ENCODE data around the gene ETS2.

ETS2 gene

GRCh38 chr21:38830671-38831525, 25.2 kb downstream of the ETS2 start:
- Mint-ChIP-seq H3K27me3 (peaks cover 12% of the 10 kb centered on the region), H3K9me3 (no peaks in the 10 kb centered on the region), H3K36me3 (no peaks in the 10 kb centered on the region), H3K4me3 (no peak overlapping the region), H3K27ac (peak overlapping the region; percentile 5), H3K4me1 (peaks cover 17% of the 10 kb centered on the region)
- peak; percentile 93 for ATAC-seq

- Mint-ChIP-seq H3K36me3 (no peaks in the 10 kb centered on the region), H3K4me3 (peak overlapping the region; percentile 5), H3K27me3 (peaks cover 13% of the 10 kb centered on the region), H3K27ac (peak overlapping the region; percentile 5), H3K9me3 (no peaks in the 10 kb centered on the region), H3K4me1 (peaks cover 17% of the 10 kb centered on the region)
- ATAC-seq, result peak; percentile 92
These were observed 26.1 kb downstream of the ETS2 start for GRCh38 chr21:38831526-38832467.

- peaks cover 13% of the 10 kb centered on the region for H3K27me3 Mint-ChIP-seq
- H3K4me1 Mint-ChIP-seq, result peaks cover 17% of the 10 kb centered on the region
- no peaks in the 10 kb centered on the region for H3K36me3 Mint-ChIP-seq
- ATAC-seq, result no peak
- H3K27ac Mint-ChIP-seq, result no peak overlapping the region
- no peak overlapping the region for H3K4me3 Mint-ChIP-seq
- no peaks in the 10 kb centered on the region for H3K9me3 Mint-ChIP-seq
These were observed 26.9 kb downstream of the ETS2 start for GRCh38 chr21:38832664-38833063.

GRCh38 chr21:38833117-38833516, 27.4 kb downstream of the ETS2 start:
- H3K4me1 Mint-ChIP-seq, result peaks cover 17% of the 10 kb centered on the region
- H3K9me3 Mint-ChIP-seq, result no peaks in the 10 kb centered on the region
- no peak overlapping the region for H3K27ac Mint-ChIP-seq
- no peak overlapping the region for H3K4me3 Mint-ChIP-seq
- no peak for ATAC-seq
- no peaks in the 10 kb centered on the region for H3K36me3 Mint-ChIP-seq
- peaks cover 17% of the 10 kb centered on the region for H3K27me3 Mint-ChIP-seq

- Mint-ChIP-seq H3K36me3 (no peaks in the 10 kb centered on the region), H3K9me3 (no peaks in the 10 kb centered on the region), H3K4me3 (no peak overlapping the region), H3K27me3 (peaks cover 29% of the 10 kb centered on the region), H3K27ac (no peak overlapping the region), H3K4me1 (peaks cover 17% of the 10 kb centered on the region)
- no peak for ATAC-seq
These were observed 29.0 kb downstream of the ETS2 start for GRCh38 chr21:38834725-38835124.

- Mint-ChIP-seq H3K27ac (no peak overlapping the region), H3K4me3 (no peak overlapping the region), H3K36me3 (no peaks in the 10 kb centered on the region), H3K27me3 (peaks cover 46% of the 10 kb centered on the region), H3K9me3 (no peaks in the 10 kb centered on the region), H3K4me1 (no peaks in the 10 kb centered on the region)
- ATAC-seq, result no peak
These were observed 32.2 kb downstream of the ETS2 start for GRCh38 chr21:38837806-38838461.

- Mint-ChIP-seq H3K36me3 (no peaks in the 10 kb centered on the region), H3K27me3 (peaks cover 46% of the 10 kb centered on the region), H3K4me1 (no peaks in the 10 kb centered on the region), H3K4me3 (no peak overlapping the region), H3K27ac (no peak overlapping the region), H3K9me3 (no peaks in the 10 kb centered on the region)
- ATAC-seq, result no peak
These were observed 33.0 kb downstream of the ETS2 start for GRCh38 chr21:38838598-38839327.

GRCh38 chr21:38839328-38840286, 33.9 kb downstream of the ETS2 start:
- H3K9me3 Mint-ChIP-seq, result no peaks in the 10 kb centered on the region
- no peaks in the 10 kb centered on the region for H3K36me3 Mint-ChIP-seq
- no peaks in the 10 kb centered on the region for H3K4me1 Mint-ChIP-seq
- H3K4me3 Mint-ChIP-seq, result no peak overlapping the region
- peaks cover 46% of the 10 kb centered on the region for H3K27me3 Mint-ChIP-seq
- ATAC-seq, result no peak
- no peak overlapping the region for H3K27ac Mint-ChIP-seq

- no peak overlapping the region for H3K27ac Mint-ChIP-seq
- H3K4me1 Mint-ChIP-seq, result peaks cover 5% of the 10 kb centered on the region
- no peak overlapping the region for H3K4me3 Mint-ChIP-seq
- ATAC-seq, result no peak
- no peaks in the 10 kb centered on the region for H3K36me3 Mint-ChIP-seq
- no peaks in the 10 kb centered on the region for H3K9me3 Mint-ChIP-seq
- H3K27me3 Mint-ChIP-seq, result peaks cover 36% of the 10 kb centered on the region
These were observed 34.9 kb downstream of the ETS2 start for GRCh38 chr21:38840456-38841300.

GRCh38 chr21:38841472-38841871, 35.7 kb downstream of the ETS2 start:
- H3K36me3 Mint-ChIP-seq, result no peaks in the 10 kb centered on the region
- peaks cover 33% of the 10 kb centered on the region for H3K27me3 Mint-ChIP-seq
- no peak for ATAC-seq
- H3K4me3 Mint-ChIP-seq, result no peak overlapping the region
- H3K9me3 Mint-ChIP-seq, result no peaks in the 10 kb centered on the region
- peaks cover 5% of the 10 kb centered on the region for H3K4me1 Mint-ChIP-seq
- no peak overlapping the region for H3K27ac Mint-ChIP-seq

GRCh38 chr21:38842079-38842478, 36.4 kb downstream of the ETS2 start:
- Mint-ChIP-seq H3K36me3 (no peaks in the 10 kb centered on the region), H3K27ac (no peak overlapping the region), H3K9me3 (no peaks in the 10 kb centered on the region), H3K4me3 (no peak overlapping the region), H3K4me1 (peaks cover 5% of the 10 kb centered on the region), H3K27me3 (peaks cover 33% of the 10 kb centered on the region)
- no peak for ATAC-seq

GRCh38 chr21:38843379-38843778, 37.6 kb downstream of the ETS2 start:
- peaks cover 27% of the 10 kb centered on the region for H3K27me3 Mint-ChIP-seq
- no peak overlapping the region for H3K4me3 Mint-ChIP-seq
- H3K4me1 Mint-ChIP-seq, result peaks cover 5% of the 10 kb centered on the region
- H3K27ac Mint-ChIP-seq, result no peak overlapping the region
- no peak for ATAC-seq
- H3K9me3 Mint-ChIP-seq, result no peaks in the 10 kb centered on the region
- H3K36me3 Mint-ChIP-seq, result no peaks in the 10 kb centered on the region

All from stimulated activated memory B cell treated with anti-CD40 and anti-IgM and Interleukin-4, amounts not matched to agents 10 μg/mL and 1 μg/mL and 100 μg/mL, for 72 hours (primary cell).